Measurements from ENCODE around the gene FAM161B. TPM values are rescaled to one million over a fixed set of nuclear protein-coding genes. Genes with fewer than 3 reads are reported as not detected.
A peak's percentile ranks its signal among the peaks of the same experiment; 100 is the strongest.
"Not testable (repeated sequence)": the region's sequence is repeated elsewhere in the genome, so short reads cannot be mapped to it uniquely, and the experiment has no call there.

Gene FAM161B
- polyA plus RNA-seq, 3 donors, result 0.76 to 1.4 (median 1.4) TPM

GRCh38 chr14:73995977-73996378, 46.1 kb upstream of the FAM161B start:
- Histone ChIP-seq H3K4me2 (replicated peaks; ENCODE audit: extremely low read depth, low read length, poor library complexity, severe bottlenecking) (no peak overlapping the region), H3K9me3 (replicated peaks in 1 of 2; ENCODE audit: control insufficient read depth in 1 of 2, insufficient read depth in 1 of 2, low read length in 2 of 2) (no peaks in the 10 kb centered on the region), H3K9ac (ENCODE audit: insufficient read depth, low read length, poor library complexity, severe bottlenecking) (no peak overlapping the region), H3K4me1 (ENCODE audit: control insufficient read depth in 1 of 2, insufficient read depth in 2 of 2, low read length in 2 of 2) (no peaks in the 10 kb centered on the region), H3K79me2 (ENCODE audit: insufficient read depth, low read length) (no peaks in the 10 kb centered on the region), H3K36me3 (replicated peaks in 1 of 2; ENCODE audit: control insufficient read depth in 1 of 2, insufficient read depth in 2 of 2, low read length in 2 of 2) (peaks cover 0 to 18% of the 10 kb centered on the region in 2 donors), H4K20me1 (ENCODE audit: insufficient read depth, low read length) (no peaks in the 10 kb centered on the region), H2AFZ (ENCODE audit: insufficient read depth, low read depth, low read length, poor library complexity, severe bottlenecking) (no peak overlapping the region), H3K27me3 (ENCODE audit: control insufficient read depth in 2 of 2, insufficient read depth in 2 of 2, low read length in 2 of 2) (no peaks in the 10 kb centered on the region), H3K27ac (ENCODE audit: low read depth in 1 of 2, low read length in 2 of 2) (no peak overlapping the region), H3K4me3 (replicated peaks in 1 of 3; ENCODE audit: low read depth in 2 of 3, low read length in 3 of 3) (no peak overlapping the region)
- Mint-ChIP-seq H3K4me1 (no peaks in the 10 kb centered on the region), H3K27me3 (ENCODE audit: low read depth in 3 of 3) (peaks cover 0 to 1% (median 0%) of the 10 kb centered on the region in 3 donors), H3K4me3 (no peak overlapping the region), H3K27ac (peak overlapping the region in 1 of 7 donors; percentile 16), H3K36me3 (peaks cover 17 to 19% of the 10 kb centered on the region in 2 donors), H3K9me3 (peaks cover 0 to 1% (median 0%) of the 10 kb centered on the region in 7 donors)
- intact Hi-C loops (cut with micrococcal nuclease), result no loop called here
- DNase-seq, result no peak
- TF ChIP-seq CTCF (IDR thresholded peaks at IDR 0.05), result no peak
- WGBS (ENCODE audit: insufficient coverage), result 100% methylated on average over 6 of the region's 8 CpGs

- H3K79me2 ChIP-seq (ENCODE audit: insufficient read depth, low read length); H3K27me3 ChIP-seq (ENCODE audit: control insufficient read depth in 2 of 2, insufficient read depth in 2 of 2, low read length in 2 of 2); H3K4me3 Mint-ChIP-seq; H3K27me3 Mint-ChIP-seq (ENCODE audit: low read depth in 3 of 3); DNase-seq; H3K9me3 ChIP-seq (replicated peaks in 1 of 2; ENCODE audit: control insufficient read depth in 1 of 2, insufficient read depth in 1 of 2, low read length in 2 of 2); H3K4me2 ChIP-seq (replicated peaks; ENCODE audit: extremely low read depth, low read length, poor library complexity, severe bottlenecking); H3K4me1 ChIP-seq (ENCODE audit: control insufficient read depth in 1 of 2, insufficient read depth in 2 of 2, low read length in 2 of 2); H3K9me3 Mint-ChIP-seq; H3K27ac ChIP-seq (ENCODE audit: low read depth in 1 of 2, low read length in 2 of 2); H3K27ac Mint-ChIP-seq; H3K4me3 ChIP-seq (replicated peaks in 1 of 3; ENCODE audit: low read depth in 2 of 3, low read length in 3 of 3); H4K20me1 ChIP-seq (ENCODE audit: insufficient read depth, low read length); intact Hi-C loops (cut with micrococcal nuclease); H3K4me1 Mint-ChIP-seq; H3K9ac ChIP-seq (ENCODE audit: insufficient read depth, low read length, poor library complexity, severe bottlenecking); H2AFZ ChIP-seq (ENCODE audit: insufficient read depth, low read depth, low read length, poor library complexity, severe bottlenecking): not testable (repeated sequence)
- H3K36me3 ChIP-seq (replicated peaks in 1 of 2; ENCODE audit: control insufficient read depth in 1 of 2, insufficient read depth in 2 of 2, low read length in 2 of 2), result peaks cover 0 to 18% of the 10 kb centered on the region in 2 donors
- H3K36me3 Mint-ChIP-seq, result peaks cover 13 to 15% of the 10 kb centered on the region in 2 donors
- WGBS (ENCODE audit: insufficient coverage), result 97% methylated on average over 5 of the region's 7 CpGs
Observed at GRCh38 chr14:73994926-73995325, 45.0 kb upstream of the FAM161B start.
